Measurements from ENCODE around the gene S100A12. TPM values are rescaled to one million over a fixed set of nuclear protein-coding genes. Genes with fewer than 3 reads are reported as not detected.

Gene S100A12
- total RNA-seq, 1 donor from 2014 or later: not detected

GRCh38 chr1:153402226-153402625 is 26.8 kb upstream of the S100A12 start:
- no peak overlapping the region for H3K4me3 ChIP-seq (ENCODE audit: low read depth, low read length)
- DNase-seq (ENCODE audit: low read depth): no peak
- TF ChIP-seq CTCF (IDR thresholded peaks at IDR 0.05; ENCODE audit: insufficient read depth, low read length, poor library complexity, severe bottlenecking): no peak
- no peaks in the 10 kb centered on the region for H3K27me3 ChIP-seq (ENCODE audit: control insufficient read depth, insufficient read depth, low read length)
- no peaks in the 10 kb centered on the region for H3K36me3 ChIP-seq (ENCODE audit: control insufficient read depth, insufficient read depth, low read length)

GRCh38 chr1:153401461-153401860 is 26.0 kb upstream of the S100A12 start:
- Histone ChIP-seq H3K27me3 (ENCODE audit: control insufficient read depth, insufficient read depth, low read length) (no peaks in the 10 kb centered on the region), H3K4me3 (ENCODE audit: low read depth, low read length) (no peak overlapping the region), H3K36me3 (ENCODE audit: control insufficient read depth, insufficient read depth, low read length) (no peaks in the 10 kb centered on the region)
- DNase-seq (ENCODE audit: low read depth): no peak
- TF ChIP-seq CTCF (IDR thresholded peaks at IDR 0.05; ENCODE audit: insufficient read depth, low read length, poor library complexity, severe bottlenecking): no peak

GRCh38 chr1:153400244-153400643 is 24.8 kb upstream of the S100A12 start:
- TF ChIP-seq CTCF (IDR thresholded peaks at IDR 0.05; ENCODE audit: insufficient read depth, low read length, poor library complexity, severe bottlenecking): no peak
- DNase-seq (ENCODE audit: low read depth): no peak
- Histone ChIP-seq H3K27me3 (ENCODE audit: control insufficient read depth, insufficient read depth, low read length) (no peaks in the 10 kb centered on the region), H3K36me3 (ENCODE audit: control insufficient read depth, insufficient read depth, low read length) (no peaks in the 10 kb centered on the region), H3K4me3 (ENCODE audit: low read depth, low read length) (no peak overlapping the region)

GRCh38 chr1:153399401-153400055 is 24.1 kb upstream of the S100A12 start:
- H3K4me3 ChIP-seq (ENCODE audit: low read depth, low read length): no peak overlapping the region
- DNase-seq (ENCODE audit: low read depth): no peak
- H3K36me3 ChIP-seq (ENCODE audit: control insufficient read depth, insufficient read depth, low read length): no peaks in the 10 kb centered on the region
- no peak for TF ChIP-seq CTCF (IDR thresholded peaks at IDR 0.05; ENCODE audit: insufficient read depth, low read length, poor library complexity, severe bottlenecking)
- peaks cover under 1% of the 10 kb centered on the region for H3K27me3 ChIP-seq (ENCODE audit: control insufficient read depth, insufficient read depth, low read length)

- DNase-seq (ENCODE audit: low read depth): no peak
- no peak for TF ChIP-seq CTCF (IDR thresholded peaks at IDR 0.05; ENCODE audit: insufficient read depth, low read length, poor library complexity, severe bottlenecking)
- Histone ChIP-seq H3K36me3 (ENCODE audit: control insufficient read depth, insufficient read depth, low read length) (no peaks in the 10 kb centered on the region), H3K4me3 (ENCODE audit: low read depth, low read length) (no peak overlapping the region), H3K27me3 (ENCODE audit: control insufficient read depth, insufficient read depth, low read length) (peaks cover 2% of the 10 kb centered on the region)
Observed at GRCh38 chr1:153397924-153398651, 22.7 kb upstream of the S100A12 start.
